GM13976 (cell line): ENCODE measurements around the gene WNT6.
"Not testable (repeated sequence)": the region's sequence is repeated elsewhere in the genome, so short reads cannot be mapped to it uniquely, and the experiment has no call there.

Source experiments
- DNase-seq: peaks from one replicate; pipeline ENCODE4 v3.0.0; 2012; ENCODE audit warnings: low spot score
- in situ Hi-C: fragments of 300-500 bp; cut with MboI; formaldehyde crosslinking; loops from one replicate; pipeline ENCODE4 v1.12.0; 2022; ENCODE audit warnings: low sequenced_read_pairs, mixed read lengths, inconsistent platforms; ENCODE audit not compliant: unreplicated experiment
- TF ChIP-seq, protein P1 (sequence below): IDR thresholded peaks from 2 replicates; pipeline ENCODE4 v1.5.1; 2012; ENCODE audit warnings: borderline replicate concordance, mild to moderate bottlenecking; ENCODE audit not compliant: insufficient read depth; ENCODE audit errors: extremely low read depth, missing control alignments, control extremely low read depth

WNT6 gene

DNA sequence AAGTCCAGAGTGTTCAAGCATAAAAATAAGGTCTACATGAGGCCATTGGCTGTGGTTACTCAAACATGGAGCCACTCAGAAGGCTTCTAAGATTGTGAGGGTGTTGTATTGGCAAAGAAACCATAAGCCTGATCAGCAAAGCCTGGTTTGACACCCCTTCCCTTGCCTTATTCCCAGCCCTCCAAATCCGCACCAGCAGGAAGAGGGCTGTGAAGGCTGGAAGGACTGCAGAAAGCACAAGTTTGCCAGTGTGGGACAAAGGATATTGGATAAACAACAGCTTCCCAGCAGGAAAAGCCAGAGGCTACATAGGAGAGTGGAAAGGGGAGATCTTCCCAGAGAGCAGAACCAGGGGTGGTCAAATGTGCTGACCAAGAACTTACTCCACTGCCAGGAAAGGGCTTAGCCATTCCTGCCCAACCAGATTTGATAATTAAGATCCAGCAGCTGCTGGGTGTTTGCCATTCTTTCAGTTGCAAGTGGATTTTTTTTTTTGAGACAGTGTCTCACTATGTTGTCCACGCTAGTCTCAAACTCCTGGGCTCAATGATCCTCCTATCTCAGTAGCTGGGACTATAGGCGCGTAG, 26.5 kb upstream of the WNT6 start:
- no peak for DNase-seq
- TF ChIP-seq, protein P1, sequence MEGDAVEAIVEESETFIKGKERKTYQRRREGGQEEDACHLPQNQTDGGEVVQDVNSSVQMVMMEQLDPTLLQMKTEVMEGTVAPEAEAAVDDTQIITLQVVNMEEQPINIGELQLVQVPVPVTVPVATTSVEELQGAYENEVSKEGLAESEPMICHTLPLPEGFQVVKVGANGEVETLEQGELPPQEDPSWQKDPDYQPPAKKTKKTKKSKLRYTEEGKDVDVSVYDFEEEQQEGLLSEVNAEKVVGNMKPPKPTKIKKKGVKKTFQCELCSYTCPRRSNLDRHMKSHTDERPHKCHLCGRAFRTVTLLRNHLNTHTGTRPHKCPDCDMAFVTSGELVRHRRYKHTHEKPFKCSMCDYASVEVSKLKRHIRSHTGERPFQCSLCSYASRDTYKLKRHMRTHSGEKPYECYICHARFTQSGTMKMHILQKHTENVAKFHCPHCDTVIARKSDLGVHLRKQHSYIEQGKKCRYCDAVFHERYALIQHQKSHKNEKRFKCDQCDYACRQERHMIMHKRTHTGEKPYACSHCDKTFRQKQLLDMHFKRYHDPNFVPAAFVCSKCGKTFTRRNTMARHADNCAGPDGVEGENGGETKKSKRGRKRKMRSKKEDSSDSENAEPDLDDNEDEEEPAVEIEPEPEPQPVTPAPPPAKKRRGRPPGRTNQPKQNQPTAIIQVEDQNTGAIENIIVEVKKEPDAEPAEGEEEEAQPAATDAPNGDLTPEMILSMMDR = no peak
- in situ Hi-C loops = loop anchor here (25.0 kb wide), 1 partner anchor 421 kb away; the partner anchor contains the start of gene VIL1

DNA sequence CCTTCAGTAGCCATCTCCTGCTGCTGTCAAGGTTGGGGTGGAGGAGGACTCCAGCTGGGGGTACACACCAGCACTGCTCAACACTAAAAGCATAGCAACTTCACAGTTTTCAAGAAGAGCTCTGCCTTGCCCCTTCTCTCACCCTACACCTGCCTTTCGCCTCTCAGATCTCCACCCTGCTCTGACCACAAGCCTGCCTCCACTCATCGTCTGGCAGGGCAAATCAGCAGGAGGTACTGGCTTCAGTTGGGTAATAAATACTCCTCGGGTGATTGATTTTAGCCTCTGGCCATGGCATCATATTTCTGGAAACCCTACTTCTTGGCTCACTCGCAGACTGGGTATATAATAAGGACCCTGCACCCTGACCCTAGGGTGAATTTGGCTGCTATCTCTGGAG, 24.9 kb upstream of the WNT6 start:
- no peak for DNase-seq
- TF ChIP-seq, protein P1 = no peak
- in situ Hi-C loops = loop anchor here (25.0 kb wide), 1 partner anchor 422 kb away; the partner anchor contains the start of gene VIL1

DNA sequence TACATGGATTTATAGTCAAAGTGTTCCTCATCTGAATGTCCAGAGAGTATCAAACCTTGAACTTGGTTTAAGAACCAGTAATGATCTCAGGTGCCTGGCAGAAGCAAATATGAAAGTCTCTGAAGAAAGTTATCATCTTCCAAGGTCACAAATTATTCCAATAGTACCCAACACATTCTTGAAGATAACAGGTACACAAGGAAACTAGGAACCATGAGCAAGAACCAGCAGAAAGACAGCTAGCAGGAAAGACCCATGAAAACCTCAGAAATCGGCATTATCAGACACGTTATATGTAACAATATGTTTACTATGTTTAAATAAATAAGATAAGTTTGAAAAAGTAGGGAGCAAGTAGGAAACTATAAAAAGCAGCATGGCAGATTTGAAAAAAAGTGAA, 22.1 kb upstream of the WNT6 start:
- TF ChIP-seq, protein P1 = no peak
- in situ Hi-C loops = loop anchor here (25.0 kb wide), 1 partner anchor 425 kb away; the partner anchor contains the start of gene VIL1
- no peak for DNase-seq

DNA sequence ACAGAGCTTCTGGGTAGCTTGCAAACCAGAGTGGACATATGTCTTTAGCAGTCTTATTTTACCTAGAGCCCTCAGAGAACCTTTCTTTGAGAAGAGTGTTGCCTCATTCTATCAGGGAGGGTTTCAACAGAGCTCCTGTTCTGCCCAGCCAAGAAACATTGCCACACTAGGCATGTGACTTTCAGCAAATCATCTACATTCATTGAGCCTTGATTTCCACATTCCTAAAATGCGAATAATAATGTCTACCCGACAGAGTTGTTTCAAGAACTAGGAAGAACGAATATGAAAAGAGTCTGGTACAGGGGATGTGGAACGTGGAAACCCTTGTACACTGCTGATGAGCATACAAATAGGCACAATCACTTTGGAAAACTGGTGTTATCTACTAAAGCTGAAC, 20.2 kb upstream of the WNT6 start:
- TF ChIP-seq, protein P1 = no peak
- DNase-seq = no peak
- in situ Hi-C loops = loop anchor here (25.0 kb wide), 1 partner anchor 427 kb away; the partner anchor contains the start of gene VIL1

DNA sequence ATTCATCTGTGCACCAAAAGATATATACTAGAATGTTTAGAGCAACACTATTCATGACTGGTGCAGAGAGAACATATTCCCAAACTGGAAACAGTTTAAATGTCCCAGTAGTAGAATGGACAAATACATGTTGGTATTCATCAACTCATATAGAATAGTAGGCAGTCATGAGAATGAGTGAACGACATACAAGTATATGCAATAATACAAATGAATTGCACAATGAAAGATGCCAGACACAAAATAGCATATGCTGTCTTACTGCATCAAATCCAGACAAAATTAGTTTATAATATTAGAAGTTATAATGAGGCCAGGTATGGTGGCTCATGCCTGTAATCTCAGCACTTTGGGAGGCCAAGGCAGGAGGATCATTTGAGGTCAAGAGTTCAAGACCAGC, 19.7 kb upstream of the WNT6 start:
- DNase-seq = no peak
- in situ Hi-C loops = loop anchor here (10.0 to 25.0 kb wide), 2 partner anchors 115 to 428 kb away; partner anchors contain the start of gene VIL1

DNA sequence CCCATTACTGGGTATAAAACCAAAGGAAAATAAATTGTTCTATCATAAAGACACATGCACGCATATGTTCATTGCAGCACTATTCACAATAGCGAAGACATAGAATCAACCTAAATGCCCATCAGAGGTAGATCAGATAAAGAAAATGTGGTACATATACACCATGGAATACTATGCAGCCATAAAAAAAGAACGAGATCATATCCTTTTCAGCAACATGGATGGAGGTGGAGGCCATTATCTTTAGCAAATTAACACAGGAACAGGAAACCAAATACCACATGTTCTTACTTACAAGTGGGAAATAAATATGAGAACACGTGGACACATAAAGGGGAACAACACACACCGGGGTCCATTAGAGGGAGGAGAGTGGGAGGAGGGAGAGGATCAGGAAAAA, 15.3 kb upstream of the WNT6 start:
- in situ Hi-C loops = loop anchor here (10.0 to 25.0 kb wide), 2 partner anchors 120 to 432 kb away; partner anchors contain the start of gene VIL1
- not testable (repeated sequence) for DNase-seq

More for the DNA sequence above, 19.7 kb upstream of the WNT6 start:
- TF ChIP-seq, protein P1 = no peak

DNA sequence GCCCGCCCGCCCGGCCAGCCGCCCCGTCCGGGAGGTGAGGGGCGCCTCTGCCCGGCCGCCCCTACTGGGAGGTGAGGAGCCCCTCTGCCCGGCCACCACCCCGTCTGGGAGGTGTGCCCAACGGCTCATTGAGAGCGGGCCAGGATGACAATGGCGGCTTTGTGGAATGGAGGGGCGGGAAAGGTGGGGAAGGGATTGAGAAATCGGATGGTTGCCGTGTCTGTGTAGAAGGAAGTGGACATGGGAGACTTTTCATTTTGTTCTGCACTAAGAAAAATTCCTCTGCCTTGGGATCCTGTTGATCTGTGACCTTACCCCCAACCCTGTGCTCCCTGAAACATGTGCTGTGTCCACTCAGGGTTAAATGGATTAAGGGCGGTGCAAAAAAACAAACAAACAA, 12.6 kb upstream of the WNT6 start:
- DNase-seq = not testable (repeated sequence)
- in situ Hi-C loops = loop anchor here (10.0 to 25.0 kb wide), 2 partner anchors 122 to 435 kb away; partner anchors contain the start of gene VIL1
